GM12878 (cell line): ENCODE results near the gene URAD. TPM values are rescaled to one million over a fixed set of nuclear protein-coding genes. Genes with fewer than 3 reads are reported as not detected.

ENCODE experiments used
- ATAC-seq: fragments of 200-7000 bp; cut with Tn5 transposase; 3 replicates; pipeline ENCODE4 v1.9.1; 2020; ENCODE audit warnings: mild to moderate bottlenecking, moderate library complexity
- BruUV-seq: library from RNA; stranded (reverse); fragments of 400-500 nt; replicated peaks from 2 replicates; lab custom pipeline; 2021; lab: Mats Ljungman, UMichigan
- CTCF ChIA-PET: fragments of 300-600 bp; sonication (Branson Sonifier 250); formaldehyde crosslinking; extraction: SDS; loops from one replicate; lab custom pipeline; 2021; ENCODE audit warnings: inconsistent platforms; lab: Yijun Ruan, JAX
- POLR2A ChIA-PET: fragments of 350-600 bp; formaldehyde crosslinking; extraction: SDS; loops from one replicate; lab custom pipeline; 2021; ENCODE audit warnings: inconsistent platforms; lab: Charles Lee
- RAD21 ChIA-PET: fragments of 300-600 bp; sonication (Branson Sonifier 250); formaldehyde crosslinking; loops from one replicate; lab custom pipeline; 2023; ENCODE audit warnings: antibody characterized with exemption; ENCODE audit not compliant: unreplicated experiment; lab: Charles Lee
- SMC1A ChIA-PET: fragments of 300-600 bp; sonication (Branson Sonifier 250); formaldehyde crosslinking; loops from one replicate; lab custom pipeline; 2023; ENCODE audit not compliant: unreplicated experiment, uncharacterized antibody; lab: Charles Lee
- DNase-seq: peaks from one replicate; pipeline ENCODE4 v3.0.0-alpha.2; 2011; ENCODE audit warnings: low read depth, low spot score
- FAIRE-seq: peaks from 3 replicates; lab custom pipeline; 2011; peaks lifted over from hg19 to GRCh38; lab: Jason Lieb, UNC
- H2AFZ ChIP-seq: 2 replicates; pipeline ENCODE4 v1.6.0; 2011; ENCODE audit warnings: low read depth, low read length, control low read depth; ENCODE audit not compliant: control insufficient read depth
- H3K27ac ChIP-seq: 2 replicates; pipeline ENCODE4 v1.5.1; 2011; ENCODE audit warnings: control low read depth; ENCODE audit not compliant: control insufficient read depth, insufficient read depth
- H3K27me3 ChIP-seq, 2 experiments: replicated peaks in 1 of 2; 2 replicates each; pipeline versions ENCODE4 v1.6.0 to v1.6.1; 2011; ENCODE audit warnings: low read length in 1 of 2; ENCODE audit not compliant: control insufficient read depth in 2 of 2, insufficient read depth in 2 of 2
- H3K36me3 ChIP-seq, 2 experiments: 2 replicates each; pipeline ENCODE4 v1.5.1; 2011; ENCODE audit warnings: low read length in 1 of 2; ENCODE audit not compliant: control insufficient read depth in 2 of 2, insufficient read depth in 2 of 2
- H3K4me1 ChIP-seq: 2 replicates; pipeline ENCODE4 v1.6.1; 2011; ENCODE audit warnings: mild to moderate bottlenecking, low read length, moderate library complexity, mixed read lengths; ENCODE audit not compliant: control insufficient read depth, insufficient read depth
- H3K4me2 ChIP-seq: 2 replicates; pipeline ENCODE4 v1.6.0; 2011; ENCODE audit warnings: control low read depth; ENCODE audit not compliant: control insufficient read depth, insufficient read depth
- H3K4me3 ChIP-seq: fragments of 200-600 bp; sonication (generic); 2 replicates; pipeline ENCODE4 v1.5.1; 2016
- H3K79me2 ChIP-seq: 2 replicates; pipeline ENCODE4 v1.6.0; 2011; ENCODE audit warnings: low read length; ENCODE audit not compliant: control insufficient read depth, insufficient read depth
- H3K9ac ChIP-seq: 2 replicates; pipeline ENCODE4 v1.8.0; 2011; ENCODE audit warnings: low read length, control low read depth, mixed read lengths; ENCODE audit not compliant: control insufficient read depth, insufficient read depth
- H3K9me3 ChIP-seq: replicated peaks from 3 replicates; pipeline ENCODE4 v1.5.1; 2011; ENCODE audit warnings: mild to moderate bottlenecking, low read length; ENCODE audit not compliant: control insufficient read depth, insufficient read depth
- H4K20me1 ChIP-seq: 2 replicates; pipeline ENCODE4 v1.6.0; 2011; ENCODE audit not compliant: control insufficient read depth, insufficient read depth
- BRCA1 ChIP-seq: IDR thresholded peaks from 2 replicates; pipeline ENCODE4 v1.6.1; 2011; ENCODE audit warnings: low read depth, low read length, improper control_type of control experiment
- CBX5 ChIP-seq: sonication (generic); IDR thresholded peaks from 2 replicates; pipeline ENCODE4 v1.6.1; 2016; ENCODE audit warnings: low read depth, moderate library complexity, mild to moderate bottlenecking, inconsistent platforms
- CUX1 ChIP-seq: IDR thresholded peaks from 2 replicates; pipeline ENCODE4 v1.6.1; 2012; ENCODE audit warnings: improper control_type of control experiment, low read depth, low read length; ENCODE audit not compliant: insufficient replicate concordance
- FOXM1 ChIP-seq: IDR thresholded peaks from 2 replicates; pipeline ENCODE4 v1.6.1; 2012; ENCODE audit warnings: low read depth, mild to moderate bottlenecking, inconsistent platforms, low read length, moderate library complexity
- HDAC2 ChIP-seq: fragments of 200-600 bp; sonication (generic); IDR thresholded peaks from 2 replicates; pipeline ENCODE4 v1.6.1; 2017
- IRF5 ChIP-seq: fragments of 450-650 bp; IDR thresholded peaks from 2 replicates; pipeline ENCODE4 v1.6.1; 2017; ENCODE audit warnings: borderline replicate concordance
- RFX5 ChIP-seq: IDR thresholded peaks from 2 replicates; pipeline ENCODE4 v1.6.1; 2011; ENCODE audit warnings: low read depth, low read length, improper control_type of control experiment
- SREBF1 ChIP-seq: IDR thresholded peaks from 2 replicates; pipeline ENCODE4 v1.6.1; 2012; ENCODE audit warnings: mild to moderate bottlenecking, low read length
- ZBTB40 ChIP-seq: fragments of 450-650 bp; IDR thresholded peaks from 2 replicates; pipeline ENCODE4 v1.6.1; 2016; ENCODE audit warnings: mild to moderate bottlenecking, moderate library complexity, borderline replicate concordance
- ZNF207 ChIP-seq: fragments of 450-650 bp; IDR thresholded peaks from 2 replicates; pipeline ENCODE4 v1.6.1; 2014; ENCODE audit warnings: antibody characterized with exemption, mild to moderate bottlenecking, borderline replicate concordance
- WGBS: methylation state at CpG from one replicate; pipeline ENCODE4 v1.1.6; 2016; ENCODE audit warnings: low lambda C conversion rate; ENCODE audit not compliant: insufficient replicate concordance, insufficient coverage; ENCODE audit errors: missing lambda C conversion rate; 5-methylcytosine and 5-hydroxymethylcytosine counted together
- in situ Hi-C: fragments of 300-500 bp; cut with MboI; formaldehyde crosslinking; loops from 9 replicates; pipeline ENCODE4 v1.14.3; 2018; ENCODE audit warnings: mixed read lengths
- intact Hi-C: fragments of 100-400 bp; cut with micrococcal nuclease; formaldehyde crosslinking; loops from one replicate; pipeline ENCODE4 v1.14.2; 2022; ENCODE audit not compliant: unreplicated experiment
- polyA plus RNA-seq, 11 experiments: library from polyadenylated mRNA; depleted of rRNA in 4 of 11; unstranded in 6 of 11; stranded (reverse) in 5 of 11; fragments of >200 nt; fragmentation: Nextera tagmentation in 4 of 11; fragmentation: Illumina TruSeq in 1 of 11; extraction: Ambion mirVana in 4 of 11; extraction: Trizol in 1 of 11; gene quantifications; 1 replicate in 1 of 11; 2 replicates in 10 of 11; pipeline versions ENCODE4 v1.2.1 to v1.2.3, GENCODE V29; 2011 to 2016; ENCODE audit warnings: inconsistent platforms in 2 of 11, missing spikeins in 2 of 11, low read depth in 1 of 11
- total RNA-seq, 4 experiments: library from RNA; depleted of rRNA in 3 of 4; stranded (reverse); fragments of >200 nt in 3 of 4; fragmentation: Illumina TruSeq in 1 of 4; extraction: Trizol in 1 of 4; gene quantifications; 2 replicates each; pipeline versions ENCODE4 v1.2.1 to v1.2.3, GENCODE V29; 2013 to 2021

URAD gene
- total and polyA plus RNA-seq, 10 of the 15 experiments (the other 5 are each of a cell fraction or from before 2014, with no cell fraction given), result not detected

GRCh38 chr13:27975564-27976361 is 12.7 kb downstream of the URAD start:
- ChIA-PET RAD21 (interaction anchor here (1.3 kb wide), 1 partner anchor 9 kb away, joined by 3 read pairs; no protein-coding TSS in a partner anchor), POLR2A (interaction anchor here (0.9 kb wide), 1 partner anchor 146 kb away, joined by 4 read pairs; no protein-coding TSS in a partner anchor), CTCF (interaction anchor here (0.7 to 1.3 kb wide), 4 partner anchors 8 to 149 kb away, joined by 3 to 7 read pairs (median 4); no protein-coding TSS in a partner anchor)
- no peak for DNase-seq
- H3K9me3 ChIP-seq, result no peaks in the 10 kb centered on the region
- in situ Hi-C loops, result no loop called here
- TF ChIP-seq CUX1 (no peak), SREBF1 (no peak), ZBTB40 (no peak), BRCA1 (no peak), IRF5 (no peak), FOXM1 (no peak), ZNF207 (no peak), CBX5 (no peak), RFX5 (no peak), HDAC2 (no peak)
- TF ChIP-seq, all 136 proteins: peak for 0
- Histone ChIP-seq H3K4me1 (no peaks in the 10 kb centered on the region), H4K20me1 (no peaks in the 10 kb centered on the region), H3K27me3 (peaks cover 19 to 39% of the 10 kb centered on the region in 2 experiments), H3K27ac (no peak overlapping the region), H3K36me3 (no peaks in the 10 kb centered on the region), H3K4me2 (no peak overlapping the region), H2AFZ (no peak overlapping the region), H3K9ac (no peak overlapping the region), H3K79me2 (no peaks in the 10 kb centered on the region), H3K4me3 (no peak overlapping the region)
- SMC1A ChIA-PET, result no interaction called here
- no peak for FAIRE-seq
- 29% methylated on average over 51 of the region's 51 CpGs for WGBS
- no peak for ATAC-seq
- intact Hi-C loops, result no loop called here
- BruUV-seq, result no TSS peak
